HUDEP-2 (cell line): ENCODE data around the gene SRPK2.
"Not testable (repeated sequence)": the region's sequence is repeated elsewhere in the genome, so short reads cannot be mapped to it uniquely, and the experiment has no call there.

Experiments used
- DNase-seq, 76 experiments: peaks; one replicate each; lab custom pipeline; 2025; ENCODE audit not compliant: unreplicated experiment in 76 of 76; lab: John Stamatoyannopoulos, UW

SRPK2 gene

GRCh38 chr7:105305633-105306032 is 83.1 kb downstream of the SRPK2 start:
- no peak for DNase-seq

- DNase-seq: no peak
Measured at GRCh38 chr7:105304040-105304895, 84.5 kb downstream of the SRPK2 start.

DNA sequence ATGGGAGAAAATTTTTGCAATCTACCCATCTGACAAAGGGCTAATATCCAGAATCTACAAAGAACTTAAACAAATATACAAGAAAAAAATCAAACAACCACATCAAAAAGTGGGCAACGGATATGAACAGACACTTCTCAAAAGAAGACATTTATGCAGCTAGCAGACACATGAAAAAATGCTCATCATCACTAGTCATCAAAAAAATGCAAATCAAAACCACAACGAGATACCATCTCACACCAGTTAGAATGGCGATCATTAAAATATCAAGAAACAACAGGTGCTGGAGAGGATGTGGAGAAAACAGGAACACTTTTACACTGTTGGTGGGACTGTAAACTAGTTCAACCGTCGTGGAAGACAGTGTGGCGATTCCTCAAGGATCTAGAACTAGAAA is 88.1 kb downstream of the SRPK2 start:
- DNase-seq: not testable (repeated sequence)

- no peak for DNase-seq
Measured at GRCh38 chr7:105298439-105298894, 90.3 kb downstream of the SRPK2 start.

GRCh38 chr7:105297985-105298384 is 90.7 kb downstream of the SRPK2 start:
- no peak for DNase-seq

DNA sequence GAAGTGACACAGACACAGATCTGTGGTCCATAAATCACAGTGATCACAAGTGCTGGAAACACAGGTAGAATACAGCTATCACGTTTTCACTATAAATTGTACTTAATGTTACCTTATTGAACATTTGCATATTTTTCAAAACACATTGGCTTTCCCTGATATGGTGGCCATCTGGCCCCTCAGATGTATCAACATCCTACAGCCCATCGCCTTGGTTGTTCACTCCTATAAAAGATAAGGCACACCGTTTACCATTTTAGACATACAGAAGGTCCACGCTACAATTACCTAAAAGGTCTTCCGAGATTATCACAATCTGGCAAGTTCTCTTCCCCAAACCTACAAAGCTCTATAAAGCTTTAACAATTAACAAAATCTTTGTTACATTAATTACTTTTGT is 91.4 kb downstream of the SRPK2 start:
- DNase-seq: no peak

GRCh38 chr7:105296491-105296890 is 92.2 kb downstream of the SRPK2 start:
- DNase-seq: no peak

DNA sequence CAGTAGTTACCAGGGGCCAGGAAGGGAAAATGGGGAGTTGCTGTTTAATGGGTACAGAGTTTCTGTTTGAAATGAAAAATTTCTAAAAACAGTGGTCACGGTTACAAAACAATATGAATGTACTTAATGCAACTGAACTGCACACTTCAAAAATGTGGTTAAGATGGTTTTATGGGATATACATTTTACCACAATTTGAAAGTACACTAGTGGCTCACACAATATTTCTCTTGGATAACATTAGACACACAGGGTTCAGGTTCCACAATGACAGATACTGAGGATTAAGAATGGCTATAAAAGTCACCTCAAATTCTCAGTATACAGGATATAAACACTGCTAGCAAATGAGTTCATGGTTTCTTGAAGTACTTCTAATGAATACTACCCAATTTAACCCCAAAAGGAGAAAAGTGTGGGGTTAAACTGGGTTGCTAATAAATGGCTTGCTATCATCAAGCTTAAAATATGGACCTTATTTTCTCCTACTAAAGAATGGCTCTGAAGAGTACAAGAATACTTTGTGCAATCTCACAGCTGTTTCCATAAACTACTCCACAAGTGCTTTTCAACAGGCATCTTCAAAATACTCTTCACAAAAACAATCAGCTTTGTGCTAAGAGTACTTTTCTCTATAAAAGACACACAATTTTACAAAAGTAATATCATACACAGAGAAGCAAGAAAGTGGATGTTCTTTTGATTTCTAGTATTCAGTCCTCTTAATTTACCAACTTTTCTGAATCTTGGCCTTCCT is 92.9 kb downstream of the SRPK2 start:
- no peak for DNase-seq

GRCh38 chr7:105294482-105294881 is 94.2 kb downstream of the SRPK2 start:
- not testable (repeated sequence) for DNase-seq

DNA sequence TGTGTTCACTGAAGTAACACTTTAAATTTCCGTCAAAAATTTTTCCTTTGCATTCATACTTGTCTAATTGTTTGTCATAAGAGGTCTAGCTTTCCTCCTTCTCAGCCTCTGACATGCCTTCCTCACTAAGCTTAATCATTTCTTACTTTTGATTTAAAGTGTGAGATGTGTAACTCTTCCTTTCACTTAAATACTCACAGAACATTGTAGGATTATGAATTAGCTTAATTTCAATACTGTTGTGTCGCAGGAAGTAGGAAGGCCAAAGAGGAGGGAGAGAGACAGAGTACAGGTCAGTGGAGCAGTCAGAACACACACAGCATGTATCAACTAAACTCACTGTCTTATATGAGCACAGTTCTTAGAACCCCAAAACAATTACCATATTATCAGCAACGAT is 99.0 kb downstream of the SRPK2 start:
- DNase-seq: no peak

DNA sequence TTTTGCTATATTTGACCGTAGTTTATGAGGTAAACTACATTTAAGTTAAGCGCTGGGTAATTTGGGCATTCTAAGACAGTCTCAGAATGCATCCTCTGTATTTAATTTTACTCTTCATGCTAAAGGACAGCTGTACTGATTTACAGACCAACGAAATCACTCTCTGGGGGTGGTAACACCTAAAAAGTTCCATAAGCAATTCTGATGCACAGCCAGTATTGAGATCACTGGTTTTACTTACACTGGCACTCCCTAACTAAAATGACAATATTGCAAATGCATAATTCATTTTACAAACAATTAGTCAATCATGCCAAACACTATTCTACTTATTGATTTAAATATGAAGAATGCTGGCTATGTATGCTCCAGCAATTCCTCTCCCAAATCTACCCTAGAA is 102.3 kb downstream of the SRPK2 start:
- DNase-seq: no peak

DNA sequence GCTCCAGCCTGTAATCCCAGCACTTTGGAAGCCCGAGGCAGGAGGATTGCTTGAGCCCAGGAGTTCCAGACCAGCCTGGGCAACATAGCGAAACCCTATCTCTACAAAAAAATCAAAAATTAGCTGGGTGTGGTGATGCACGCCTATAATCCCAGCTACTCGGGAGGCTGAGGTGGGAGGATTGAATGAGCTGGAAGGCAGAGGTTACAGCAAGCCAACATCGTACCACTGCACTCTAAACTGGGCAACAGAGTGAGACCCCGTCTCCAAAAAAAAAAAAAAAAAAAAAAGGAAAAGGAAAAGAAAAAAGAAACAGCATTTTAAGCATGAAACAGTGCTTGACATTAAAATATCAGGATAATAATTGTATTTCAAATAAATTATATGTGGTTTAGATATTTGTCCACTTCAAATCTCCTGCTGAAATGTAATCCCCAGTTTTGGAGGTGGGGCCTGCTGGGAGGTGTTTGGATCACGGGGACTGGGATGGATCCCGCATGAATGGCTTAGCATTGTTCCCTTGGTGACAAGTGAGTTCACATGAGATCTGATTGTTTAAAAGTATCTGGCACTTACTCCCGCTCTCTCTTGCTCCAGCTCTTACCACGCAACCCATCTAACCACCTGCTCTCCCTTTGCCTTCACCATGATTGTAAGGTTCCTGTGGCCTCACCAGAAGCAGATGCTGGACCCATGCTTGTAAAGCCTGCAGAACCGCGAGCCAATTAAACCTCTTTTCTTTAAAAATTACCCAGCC is 103.4 kb downstream of the SRPK2 start:
- no peak for DNase-seq

- DNase-seq: peak in 2 of 76 experiments; percentile 2 to 6
Measured at GRCh38 chr7:105284014-105284413, 104.7 kb downstream of the SRPK2 start.

DNA sequence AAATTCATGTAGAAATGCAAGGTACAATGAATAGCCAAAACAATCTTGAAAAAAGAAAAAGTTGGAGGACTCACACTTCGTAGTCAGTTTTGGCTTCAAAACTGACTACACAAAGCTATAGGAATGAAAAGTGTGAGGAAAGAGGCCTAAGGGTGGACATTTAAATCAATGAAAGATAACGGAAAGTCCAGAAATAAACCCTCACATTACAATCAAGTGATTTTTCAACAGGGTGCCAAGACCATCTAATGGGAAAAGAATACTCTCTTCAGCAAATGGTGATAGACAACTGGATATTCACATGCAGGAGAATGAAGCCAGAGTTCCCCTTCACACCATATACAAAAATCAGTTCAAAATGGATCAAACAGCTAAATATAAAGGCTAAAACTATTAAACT is 106.8 kb downstream of the SRPK2 start:
- DNase-seq: no peak

- no peak for DNase-seq
Measured at GRCh38 chr7:105279688-105280007, 109.1 kb downstream of the SRPK2 start.

DNA sequence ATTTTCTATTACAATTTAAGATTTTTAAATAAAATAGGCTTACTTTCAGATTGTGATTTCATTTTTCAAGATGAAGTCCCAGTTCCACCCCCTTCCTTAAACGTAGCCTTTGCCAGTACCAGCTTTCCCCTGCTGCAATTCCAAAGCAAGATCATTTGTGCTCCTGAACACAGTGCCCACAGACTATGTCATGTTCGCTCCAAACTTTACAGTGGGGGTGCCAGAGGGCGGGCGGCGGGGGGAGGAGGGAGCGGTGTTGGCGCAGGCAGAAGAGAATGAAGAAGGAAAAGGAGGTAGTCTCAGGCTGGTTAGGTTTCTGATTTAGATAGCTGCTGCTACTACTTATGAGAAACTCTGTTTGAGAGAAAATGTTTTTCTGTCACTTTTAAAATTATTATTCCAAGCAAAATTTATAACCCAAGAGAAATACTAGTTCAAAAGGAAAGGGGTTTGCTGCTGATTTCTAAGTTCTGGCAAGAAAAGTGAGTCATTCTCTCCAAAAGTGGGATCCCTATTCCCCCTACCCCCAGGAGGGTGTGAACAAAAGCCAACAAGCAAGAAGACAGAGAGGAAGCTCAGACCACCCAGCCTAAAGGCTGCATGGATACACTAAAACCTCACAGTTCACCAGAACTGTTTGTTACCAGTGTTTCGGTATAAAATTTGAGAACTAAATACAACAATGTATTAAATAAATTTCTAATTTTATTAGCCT is 109.6 kb downstream of the SRPK2 start:
- DNase-seq: no peak

DNA sequence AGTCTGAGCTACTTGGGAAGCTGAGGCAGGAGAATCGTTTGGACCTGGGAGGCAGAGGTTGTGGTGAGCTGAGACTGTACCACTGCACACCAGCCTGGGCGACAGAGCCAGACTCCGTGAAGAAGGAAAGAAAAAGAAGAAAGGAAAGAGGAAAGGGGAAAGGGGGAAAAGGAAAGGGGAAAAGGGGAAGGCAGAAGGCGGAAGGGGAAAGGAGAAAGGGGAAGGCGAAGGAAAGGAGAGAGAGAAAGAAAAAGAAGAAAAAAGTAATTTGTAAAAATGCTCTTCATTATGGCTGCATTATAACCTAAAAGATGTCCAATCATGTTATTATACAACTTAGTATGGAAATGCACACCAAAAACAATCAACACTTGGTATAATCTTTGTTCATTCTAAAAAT is 110.2 kb downstream of the SRPK2 start:
- DNase-seq: no peak

GRCh38 chr7:105277341-105277740 is 111.4 kb downstream of the SRPK2 start:
- no peak for DNase-seq

- DNase-seq: no peak
Measured at GRCh38 chr7:105270117-105270516, 118.6 kb downstream of the SRPK2 start.

GRCh38 chr7:105269397-105269796 is 119.3 kb downstream of the SRPK2 start:
- peak in 2 of 76 experiments; percentile 20 to 30 for DNase-seq
